ENCODE data around the gene TFDP2.

- TF ChIP-seq, protein P1, sequence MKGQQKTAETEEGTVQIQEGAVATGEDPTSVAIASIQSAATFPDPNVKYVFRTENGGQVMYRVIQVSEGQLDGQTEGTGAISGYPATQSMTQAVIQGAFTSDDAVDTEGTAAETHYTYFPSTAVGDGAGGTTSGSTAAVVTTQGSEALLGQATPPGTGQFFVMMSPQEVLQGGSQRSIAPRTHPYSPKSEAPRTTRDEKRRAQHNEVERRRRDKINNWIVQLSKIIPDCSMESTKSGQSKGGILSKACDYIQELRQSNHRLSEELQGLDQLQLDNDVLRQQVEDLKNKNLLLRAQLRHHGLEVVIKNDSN (CRISPR knock-in tag; IDR thresholded peaks at IDR 0.05) = no peak
- TF ChIP-seq SMAD3 (CRISPR knock-in tag; IDR thresholded peaks at IDR 0.05; ENCODE audit: borderline replicate concordance) = no peak
- TF ChIP-seq ATF3 (CRISPR knock-in tag; conservative IDR thresholded peaks at IDR 0.05) = no peak
- no peak for TF ChIP-seq NFYB (CRISPR knock-in tag; conservative IDR thresholded peaks at IDR 0.05; ENCODE audit: low read depth)
- TF ChIP-seq, protein P2, sequence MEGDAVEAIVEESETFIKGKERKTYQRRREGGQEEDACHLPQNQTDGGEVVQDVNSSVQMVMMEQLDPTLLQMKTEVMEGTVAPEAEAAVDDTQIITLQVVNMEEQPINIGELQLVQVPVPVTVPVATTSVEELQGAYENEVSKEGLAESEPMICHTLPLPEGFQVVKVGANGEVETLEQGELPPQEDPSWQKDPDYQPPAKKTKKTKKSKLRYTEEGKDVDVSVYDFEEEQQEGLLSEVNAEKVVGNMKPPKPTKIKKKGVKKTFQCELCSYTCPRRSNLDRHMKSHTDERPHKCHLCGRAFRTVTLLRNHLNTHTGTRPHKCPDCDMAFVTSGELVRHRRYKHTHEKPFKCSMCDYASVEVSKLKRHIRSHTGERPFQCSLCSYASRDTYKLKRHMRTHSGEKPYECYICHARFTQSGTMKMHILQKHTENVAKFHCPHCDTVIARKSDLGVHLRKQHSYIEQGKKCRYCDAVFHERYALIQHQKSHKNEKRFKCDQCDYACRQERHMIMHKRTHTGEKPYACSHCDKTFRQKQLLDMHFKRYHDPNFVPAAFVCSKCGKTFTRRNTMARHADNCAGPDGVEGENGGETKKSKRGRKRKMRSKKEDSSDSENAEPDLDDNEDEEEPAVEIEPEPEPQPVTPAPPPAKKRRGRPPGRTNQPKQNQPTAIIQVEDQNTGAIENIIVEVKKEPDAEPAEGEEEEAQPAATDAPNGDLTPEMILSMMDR (IDR thresholded peaks at IDR 0.05) = no peak
- no peak for TF ChIP-seq ZNF423 (CRISPR knock-in tag; IDR thresholded peaks at IDR 0.05)
Observed at GRCh38 chr3:142029052-142029642, 120.2 kb downstream of the TFDP2 start.

Data from WTC11 (cell line).